Mucosa of stomach (tissue), 1 donor: Measurements from ENCODE around the gene ECT2L.

Experiments
- H3K27me3 ChIP-seq: one replicate; pipeline ENCODE4 v1.7.0; 2013; ENCODE audit warnings: mild to moderate bottlenecking, low read length; ENCODE audit not compliant: control insufficient read depth, insufficient read depth
- H3K36me3 ChIP-seq: one replicate; pipeline ENCODE4 v1.7.0; 2013; ENCODE audit warnings: low read length; ENCODE audit not compliant: control insufficient read depth, insufficient read depth
- H3K4me1 ChIP-seq: one replicate; pipeline ENCODE4 v1.7.0; 2013; ENCODE audit warnings: mild to moderate bottlenecking, low read length; ENCODE audit not compliant: control insufficient read depth, insufficient read depth
- H3K4me3 ChIP-seq: one replicate; pipeline ENCODE4 v1.7.0; 2013; ENCODE audit warnings: low read length
- H3K9ac ChIP-seq: one replicate; pipeline ENCODE4 v1.7.0; 2013; ENCODE audit warnings: mild to moderate bottlenecking, low read length, moderate library complexity
- H3K9me3 ChIP-seq: one replicate; pipeline ENCODE4 v1.7.0; 2013; ENCODE audit warnings: mild to moderate bottlenecking, low read length, moderate library complexity; ENCODE audit not compliant: control insufficient read depth
- donor health status: Pancreatic carcinoma.

Gene ECT2L

GRCh38 chr6:138844192-138844591 is 48.3 kb downstream of the ECT2L start:
- H3K4me1 ChIP-seq, result peaks cover 6% of the 10 kb centered on the region
- no peaks in the 10 kb centered on the region for H3K9me3 ChIP-seq
- no peak overlapping the region for H3K9ac ChIP-seq
- H3K4me3 ChIP-seq, result no peak overlapping the region
- no peaks in the 10 kb centered on the region for H3K27me3 ChIP-seq
- no peaks in the 10 kb centered on the region for H3K36me3 ChIP-seq

- H3K27me3 ChIP-seq, result no peaks in the 10 kb centered on the region
- no peaks in the 10 kb centered on the region for H3K36me3 ChIP-seq
- no peaks in the 10 kb centered on the region for H3K9me3 ChIP-seq
- peaks cover 6% of the 10 kb centered on the region for H3K4me1 ChIP-seq
- H3K4me3 ChIP-seq, result no peak overlapping the region
- no peak overlapping the region for H3K9ac ChIP-seq
Observed at GRCh38 chr6:138847884-138848283, 52.0 kb downstream of the ECT2L start.

DNA sequence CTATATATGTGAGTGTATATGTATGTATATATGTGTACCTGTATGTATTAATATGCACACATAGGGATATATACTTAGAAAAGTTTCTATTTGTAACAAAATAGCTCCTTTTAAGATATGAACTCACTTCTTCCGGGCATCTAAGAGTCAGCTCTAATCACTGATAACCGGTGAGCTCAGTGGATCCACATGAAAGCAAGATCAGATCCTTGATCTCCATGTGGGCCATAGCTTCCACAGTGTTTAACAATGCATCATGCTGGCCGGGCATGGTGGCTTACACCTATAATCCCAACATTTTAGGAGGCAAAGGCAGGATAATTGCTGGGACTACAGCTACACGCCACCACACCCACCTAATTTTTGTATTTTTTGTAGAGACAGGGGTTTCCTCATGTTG is 52.6 kb downstream of the ECT2L start:
- Histone ChIP-seq H3K27me3 (no peaks in the 10 kb centered on the region), H3K4me3 (no peak overlapping the region), H3K4me1 (peaks cover 6% of the 10 kb centered on the region), H3K36me3 (no peaks in the 10 kb centered on the region), H3K9ac (no peak overlapping the region), H3K9me3 (no peaks in the 10 kb centered on the region)

DNA sequence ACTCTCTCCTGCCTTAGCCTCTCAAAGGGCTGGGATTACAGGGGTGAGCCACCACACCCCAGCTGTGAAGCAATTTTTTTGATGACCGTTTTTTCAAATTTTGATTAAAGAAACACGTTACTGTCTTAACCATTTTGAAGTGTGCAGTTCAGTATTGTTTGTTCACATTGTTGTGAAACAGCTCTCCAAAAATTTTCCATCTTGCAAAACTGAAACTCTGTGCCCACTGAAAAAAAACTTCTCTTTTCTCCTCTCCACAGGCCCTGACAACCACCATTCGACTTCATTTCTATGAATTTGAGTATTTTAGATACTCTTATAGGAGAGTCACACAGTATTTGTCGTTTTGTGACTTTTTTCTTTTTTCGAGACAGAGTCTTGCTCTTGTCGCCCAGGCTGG is 53.9 kb downstream of the ECT2L start:
- Histone ChIP-seq H3K9ac (no peak overlapping the region), H3K4me3 (no peak overlapping the region), H3K27me3 (no peaks in the 10 kb centered on the region), H3K9me3 (no peaks in the 10 kb centered on the region), H3K4me1 (no peaks in the 10 kb centered on the region), H3K36me3 (no peaks in the 10 kb centered on the region)

- no peak overlapping the region for H3K4me3 ChIP-seq
- H3K4me1 ChIP-seq, result no peaks in the 10 kb centered on the region
- H3K9ac ChIP-seq, result no peak overlapping the region
- H3K27me3 ChIP-seq, result no peaks in the 10 kb centered on the region
- H3K9me3 ChIP-seq, result no peaks in the 10 kb centered on the region
- H3K36me3 ChIP-seq, result no peaks in the 10 kb centered on the region
Observed at GRCh38 chr6:138856654-138857053, 60.8 kb downstream of the ECT2L start.

DNA sequence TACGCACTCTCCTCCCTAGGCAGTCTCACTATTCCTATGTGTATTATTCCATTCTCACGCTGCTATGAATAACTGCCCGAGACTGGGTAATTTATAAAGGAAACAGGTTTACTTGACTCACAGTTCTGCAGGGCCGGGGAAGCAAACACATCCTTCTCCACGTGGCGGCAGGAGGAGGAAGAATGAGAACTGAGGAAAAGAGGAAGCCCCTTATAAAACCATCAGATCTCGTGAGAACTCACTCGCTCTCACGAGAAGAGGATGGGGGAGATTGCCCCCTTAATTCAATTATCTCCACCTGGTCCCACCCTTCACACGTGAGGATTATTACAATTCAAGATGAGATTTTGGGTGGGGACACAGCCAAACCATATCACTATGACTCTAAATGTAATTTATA is 61.9 kb downstream of the ECT2L start:
- no peaks in the 10 kb centered on the region for H3K4me1 ChIP-seq
- no peak overlapping the region for H3K9ac ChIP-seq
- no peaks in the 10 kb centered on the region for H3K9me3 ChIP-seq
- H3K4me3 ChIP-seq, result no peak overlapping the region
- H3K27me3 ChIP-seq, result no peaks in the 10 kb centered on the region
- H3K36me3 ChIP-seq, result no peaks in the 10 kb centered on the region

- Histone ChIP-seq H3K4me1 (no peaks in the 10 kb centered on the region), H3K9ac (no peak overlapping the region), H3K4me3 (no peak overlapping the region), H3K27me3 (no peaks in the 10 kb centered on the region), H3K36me3 (no peaks in the 10 kb centered on the region), H3K9me3 (no peaks in the 10 kb centered on the region)
Observed at GRCh38 chr6:138862456-138862855, 66.6 kb downstream of the ECT2L start.

GRCh38 chr6:138863321-138863720 is 67.4 kb downstream of the ECT2L start:
- H3K9me3 ChIP-seq, result no peaks in the 10 kb centered on the region
- H3K4me3 ChIP-seq, result no peak overlapping the region
- H3K27me3 ChIP-seq, result no peaks in the 10 kb centered on the region
- H3K36me3 ChIP-seq, result no peaks in the 10 kb centered on the region
- H3K4me1 ChIP-seq, result no peaks in the 10 kb centered on the region
- H3K9ac ChIP-seq, result no peak overlapping the region

DNA sequence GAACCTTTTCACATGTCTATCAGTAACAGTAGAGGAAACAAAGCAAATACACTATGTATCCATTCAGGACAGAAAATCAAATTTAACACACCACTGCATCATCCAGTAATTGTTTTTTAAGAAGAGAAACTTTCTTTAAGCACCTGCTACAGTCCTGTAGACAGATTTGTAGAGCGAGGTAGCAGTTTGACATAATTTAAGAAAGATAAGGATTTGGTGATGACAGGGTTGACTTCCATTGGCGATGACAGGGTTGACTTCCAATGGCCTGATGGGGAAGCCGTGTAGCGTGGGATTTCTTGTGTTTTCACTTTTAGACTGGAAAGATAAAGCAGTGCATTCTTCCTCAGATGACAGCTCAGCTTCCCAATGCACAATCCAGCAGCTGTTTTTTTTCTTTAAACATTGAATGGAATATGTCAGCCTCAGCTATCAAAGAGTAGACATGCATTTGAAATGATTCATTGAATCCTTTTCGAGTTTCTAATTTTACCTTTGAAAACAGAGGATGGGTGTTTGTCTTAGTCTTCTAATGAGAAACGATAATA is 68.5 kb downstream of the ECT2L start:
- Histone ChIP-seq H3K9ac (no peak overlapping the region), H3K36me3 (no peaks in the 10 kb centered on the region), H3K9me3 (no peaks in the 10 kb centered on the region), H3K4me3 (no peak overlapping the region), H3K27me3 (no peaks in the 10 kb centered on the region), H3K4me1 (no peaks in the 10 kb centered on the region)

DNA sequence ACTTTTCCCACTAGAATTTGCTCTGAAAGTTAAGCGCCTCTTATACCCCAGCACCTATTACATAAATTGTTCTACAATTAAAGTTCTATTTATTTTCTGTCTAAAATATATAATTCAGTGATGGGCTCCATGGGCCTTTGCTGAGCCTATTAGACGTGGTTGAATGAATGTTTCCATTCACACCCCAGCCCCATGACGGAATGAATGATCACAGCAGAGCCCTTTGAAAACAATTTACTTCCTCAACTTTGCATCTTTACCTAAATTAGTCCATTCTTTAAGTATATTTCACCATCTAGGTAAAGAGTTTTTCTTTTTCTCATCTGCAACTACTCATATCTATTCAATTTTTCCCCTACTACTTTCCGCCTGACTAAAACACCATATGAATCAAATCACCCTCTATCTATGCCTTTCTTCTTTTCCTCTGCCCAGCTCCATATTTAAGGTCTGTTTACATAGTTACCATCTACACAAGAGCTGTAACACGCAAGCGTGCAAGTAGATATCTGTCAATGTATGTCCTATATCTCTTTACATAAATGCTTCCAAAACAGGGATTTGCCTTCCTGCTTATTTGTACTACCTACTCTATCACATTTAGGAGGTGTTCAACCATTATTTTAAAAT is 69.7 kb downstream of the ECT2L start:
- no peak overlapping the region for H3K9ac ChIP-seq
- H3K4me1 ChIP-seq, result no peaks in the 10 kb centered on the region
- H3K9me3 ChIP-seq, result no peaks in the 10 kb centered on the region
- no peak overlapping the region for H3K4me3 ChIP-seq
- no peaks in the 10 kb centered on the region for H3K36me3 ChIP-seq
- H3K27me3 ChIP-seq, result no peaks in the 10 kb centered on the region

DNA sequence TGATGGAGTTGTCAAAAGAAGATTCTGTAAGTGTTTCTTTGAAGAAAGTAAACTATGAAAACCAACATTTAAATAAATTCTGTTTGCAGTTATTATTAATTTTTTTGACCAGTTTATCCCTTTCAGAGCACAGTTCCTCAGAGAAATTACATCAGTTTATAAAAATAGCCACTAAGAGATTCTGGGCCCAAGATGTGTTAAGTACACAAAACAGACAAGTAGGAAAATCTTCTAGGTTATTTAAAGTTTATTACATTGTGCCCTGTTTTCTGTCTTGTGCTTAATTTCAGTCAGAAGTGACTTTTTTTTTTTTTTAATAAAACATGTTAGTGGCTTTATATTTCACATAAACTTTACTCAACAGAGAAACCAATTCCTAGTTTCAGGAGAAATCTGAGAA is 72.3 kb downstream of the ECT2L start:
- Histone ChIP-seq H3K36me3 (no peaks in the 10 kb centered on the region), H3K9ac (no peak overlapping the region), H3K4me3 (no peak overlapping the region), H3K27me3 (no peaks in the 10 kb centered on the region), H3K4me1 (no peaks in the 10 kb centered on the region), H3K9me3 (no peaks in the 10 kb centered on the region)

DNA sequence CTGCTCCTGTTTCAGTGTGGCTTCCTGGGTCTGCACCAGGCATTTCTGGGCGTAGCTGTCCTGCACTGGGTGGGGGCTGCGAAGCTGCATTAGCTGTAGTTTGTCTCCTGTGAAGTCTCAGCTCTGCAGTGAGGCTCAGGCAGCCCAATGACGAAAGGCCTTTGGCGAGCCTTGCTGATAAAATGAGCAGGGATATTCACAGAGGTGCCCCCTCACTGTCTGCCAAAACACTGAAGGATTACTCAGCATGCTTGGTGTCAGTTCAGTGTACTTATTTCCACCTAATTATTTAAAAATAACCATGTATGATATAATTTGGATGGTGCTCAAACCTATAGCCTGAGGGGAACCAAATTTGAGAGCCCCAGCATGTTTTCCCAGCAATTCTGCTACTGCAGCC is 73.5 kb downstream of the ECT2L start:
- H3K36me3 ChIP-seq, result no peaks in the 10 kb centered on the region
- no peaks in the 10 kb centered on the region for H3K4me1 ChIP-seq
- no peak overlapping the region for H3K9ac ChIP-seq
- H3K27me3 ChIP-seq, result no peaks in the 10 kb centered on the region
- H3K4me3 ChIP-seq, result no peak overlapping the region
- H3K9me3 ChIP-seq, result no peaks in the 10 kb centered on the region

GRCh38 chr6:138873191-138873590 is 77.3 kb downstream of the ECT2L start:
- Histone ChIP-seq H3K4me1 (no peaks in the 10 kb centered on the region), H3K27me3 (no peaks in the 10 kb centered on the region), H3K9me3 (no peaks in the 10 kb centered on the region), H3K36me3 (no peaks in the 10 kb centered on the region), H3K4me3 (no peak overlapping the region), H3K9ac (no peak overlapping the region)
